ENCODE measurements around the gene NACC1.

- no peak for TF ChIP-seq CTCF (IDR thresholded peaks at IDR 0.05)
- TF ChIP-seq, protein P1, sequence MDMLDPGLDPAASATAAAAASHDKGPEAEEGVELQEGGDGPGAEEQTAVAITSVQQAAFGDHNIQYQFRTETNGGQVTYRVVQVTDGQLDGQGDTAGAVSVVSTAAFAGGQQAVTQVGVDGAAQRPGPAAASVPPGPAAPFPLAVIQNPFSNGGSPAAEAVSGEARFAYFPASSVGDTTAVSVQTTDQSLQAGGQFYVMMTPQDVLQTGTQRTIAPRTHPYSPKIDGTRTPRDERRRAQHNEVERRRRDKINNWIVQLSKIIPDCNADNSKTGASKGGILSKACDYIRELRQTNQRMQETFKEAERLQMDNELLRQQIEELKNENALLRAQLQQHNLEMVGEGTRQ (CRISPR knock-in tag; IDR thresholded peaks at IDR 0.05) = no peak
- no peak for TF ChIP-seq FOXP1 (CRISPR knock-in tag; IDR thresholded peaks at IDR 0.05; ENCODE audit: borderline replicate concordance)
- TF ChIP-seq EMX1 (CRISPR knock-in tag; IDR thresholded peaks at IDR 0.05) = no peak
- no peak for TF ChIP-seq NR2C2 (CRISPR knock-in tag; IDR thresholded peaks at IDR 0.05)
- no peak for TF ChIP-seq HMGXB4 (CRISPR knock-in tag; IDR thresholded peaks at IDR 0.05)
- TF ChIP-seq NR3C1 (CRISPR knock-in tag; conservative IDR thresholded peaks at IDR 0.05; ENCODE audit: low read depth) = no peak
- no peak for TF ChIP-seq ESRRA (CRISPR knock-in tag; IDR thresholded peaks at IDR 0.05; ENCODE audit: borderline replicate concordance)
- no peak for TF ChIP-seq PREB (CRISPR knock-in tag; IDR thresholded peaks at IDR 0.05; ENCODE audit: borderline replicate concordance)
Measured at GRCh38 chr19:13127811-13128575, 9.9 kb downstream of the NACC1 start.
